ENCODE measurements around the gene MVB12B.

- TF ChIP-seq REST (IDR thresholded peaks at IDR 0.05; ENCODE audit: insufficient read depth in 1 of 2, low read depth in 2 of 2, low read length in 1 of 2) (no peak), CTCF (IDR thresholded peaks at IDR 0.05) (no peak), POLR2AphosphoS5 (IDR thresholded peaks at IDR 0.05; ENCODE audit: low read depth, low read length) (no peak), SIN3A (IDR thresholded peaks at IDR 0.05; ENCODE audit: borderline replicate concordance, insufficient read depth, low read depth, low read length) (no peak), TCF7L2 (IDR thresholded peaks at IDR 0.05; ENCODE audit: low read depth, low read length) (no peak)
Observed at GRCh38 chr9:126294331-126295081, 32.1 kb upstream of the MVB12B start.
